Activated CD4-positive, alpha-beta T cell treated with anti-CD3 and anti-CD28 coated beads for 48 hours (primary cell): ENCODE results near the gene BTNL9.
"Not testable (repeated sequence)": the region's sequence is repeated elsewhere in the genome, so short reads cannot be mapped to it uniquely, and the experiment has no call there.

Source experiments
- DNase-seq: peaks from one replicate; pipeline ENCODE4 v3.0.0-alpha.2; 2020

BTNL9 gene

DNA sequence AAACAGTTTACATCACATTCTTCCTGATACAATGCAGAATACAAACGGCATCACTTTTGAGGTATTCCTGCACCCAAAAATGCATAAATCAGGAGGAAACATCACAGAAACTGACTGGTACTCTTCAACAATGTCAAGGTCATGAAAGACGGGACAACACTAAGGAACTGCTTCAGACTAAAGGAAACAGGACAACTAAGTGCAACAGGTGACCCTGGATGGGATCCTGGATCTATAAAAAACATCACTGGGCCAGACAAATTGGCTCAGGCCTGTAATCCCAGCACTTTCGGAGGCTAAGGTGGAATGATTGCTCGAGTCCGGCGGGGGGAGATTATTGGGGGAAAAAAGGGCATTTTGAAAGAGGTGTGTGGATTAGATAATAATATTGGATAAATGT, 22.6 kb downstream of the BTNL9 start:
- DNase-seq: no peak

DNA sequence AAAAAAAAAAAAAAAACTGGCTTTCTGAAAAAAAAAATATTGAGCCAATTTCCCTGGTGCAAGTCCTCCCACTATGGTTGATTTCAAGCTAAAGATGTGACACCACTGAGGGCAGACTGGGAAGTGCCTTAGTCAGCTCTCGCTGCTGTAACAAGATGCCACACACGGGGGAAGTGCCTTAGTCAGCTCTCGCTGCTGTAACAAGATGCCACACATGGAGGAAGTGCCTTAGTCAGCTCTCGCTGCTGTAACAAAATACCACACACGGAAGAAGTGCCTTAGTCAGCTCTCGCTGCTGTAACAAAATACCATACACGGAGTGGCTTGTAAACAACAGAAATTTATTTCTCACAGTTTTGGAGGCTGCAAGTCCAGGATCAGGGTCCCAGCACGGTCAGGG, 23.4 kb downstream of the BTNL9 start:
- DNase-seq: no peak

DNA sequence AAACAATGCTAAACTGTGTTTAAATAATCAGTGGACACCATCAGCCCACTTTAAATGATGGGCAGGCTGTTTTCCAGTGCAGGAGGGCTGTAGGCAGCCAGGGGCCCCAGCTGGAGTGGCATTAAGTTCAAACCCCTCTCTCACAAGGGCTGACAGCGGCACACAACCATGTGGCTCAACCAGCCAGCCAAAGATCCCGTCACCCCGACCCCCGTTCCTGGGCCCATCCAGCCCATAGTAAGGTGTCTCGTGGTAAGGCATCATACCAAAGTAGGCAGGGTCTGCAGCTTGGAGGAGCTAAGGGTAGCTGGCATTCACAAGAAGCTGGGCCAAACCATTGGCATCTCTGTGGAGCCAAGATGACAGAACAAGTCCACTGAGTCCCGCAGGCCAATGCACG, 24.9 kb downstream of the BTNL9 start:
- no peak for DNase-seq

DNA sequence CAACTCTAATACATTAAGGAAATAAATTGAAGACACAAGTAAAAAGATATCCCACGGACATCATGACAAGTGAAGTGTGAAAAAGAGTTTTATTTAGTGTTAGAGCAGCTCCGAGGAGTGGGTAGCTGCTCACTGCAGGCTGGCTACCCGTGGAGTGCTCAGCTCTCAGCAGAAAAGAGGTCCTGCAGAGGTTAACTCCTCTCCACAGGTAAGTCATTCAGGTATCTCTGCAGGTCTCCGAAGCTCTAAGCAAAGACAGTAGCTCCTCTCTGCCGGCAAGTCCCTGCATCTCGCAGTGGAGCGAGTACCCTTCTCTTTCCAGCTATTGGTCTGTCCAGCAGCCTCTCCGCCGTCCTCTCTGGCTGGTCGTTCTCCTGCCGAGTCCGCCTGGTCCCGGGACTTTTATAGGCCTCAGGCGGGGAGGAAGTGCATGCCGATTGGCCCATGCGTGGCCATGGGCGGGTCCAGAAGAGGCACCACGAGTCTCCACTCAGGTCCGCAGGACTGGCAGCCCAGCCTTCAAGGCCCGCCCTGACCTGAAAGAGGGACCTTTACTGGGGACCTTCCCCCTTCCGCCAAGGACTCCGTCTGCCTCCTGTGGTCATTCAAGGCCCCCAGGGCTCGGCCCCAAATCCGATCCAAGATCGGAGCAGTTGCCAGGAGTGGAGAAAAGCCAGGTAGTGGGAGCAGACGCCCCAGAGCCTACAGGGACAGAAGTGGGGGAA, 29.9 kb downstream of the BTNL9 start:
- no peak for DNase-seq

DNA sequence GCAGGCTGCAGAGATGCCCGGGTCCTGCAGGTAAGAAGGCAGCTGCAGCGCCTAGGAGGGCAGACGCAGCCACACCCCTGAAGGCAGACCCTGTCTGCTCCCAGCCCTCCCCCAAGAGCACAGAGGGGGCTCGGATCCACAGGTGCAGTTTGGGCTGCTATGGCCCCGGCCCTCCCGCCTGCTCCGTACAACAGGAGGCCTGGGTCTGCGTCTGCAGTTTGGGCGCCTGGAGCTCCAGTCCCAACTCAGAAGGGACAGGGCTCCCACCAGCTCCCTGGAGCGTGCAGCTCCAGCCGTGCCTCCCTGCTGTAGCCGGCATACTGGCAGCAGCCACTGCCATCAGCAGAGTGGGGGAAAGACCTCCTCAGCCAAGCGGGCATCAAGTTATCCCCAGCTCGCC, 30.5 kb downstream of the BTNL9 start:
- no peak for DNase-seq

DNA sequence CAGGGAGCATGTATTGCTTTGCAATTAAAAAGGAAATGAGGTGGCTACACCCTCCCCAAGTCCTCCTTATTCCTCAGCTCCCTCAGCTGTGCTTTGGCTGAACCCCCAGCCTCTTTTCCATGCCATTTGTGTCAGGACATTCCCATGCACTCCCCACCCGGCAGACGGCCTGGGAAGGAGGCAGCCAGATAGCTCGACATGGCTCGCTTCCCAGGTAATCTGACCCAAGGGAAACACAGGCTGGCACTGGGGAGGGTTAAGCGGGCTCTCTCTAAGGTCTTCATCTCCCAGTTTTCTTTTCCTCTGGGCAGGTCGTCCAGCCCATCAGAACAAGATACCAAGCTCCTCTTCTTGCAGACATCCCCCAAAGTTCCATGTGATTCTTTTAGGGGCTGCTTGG, 31.2 kb downstream of the BTNL9 start:
- no peak for DNase-seq

DNA sequence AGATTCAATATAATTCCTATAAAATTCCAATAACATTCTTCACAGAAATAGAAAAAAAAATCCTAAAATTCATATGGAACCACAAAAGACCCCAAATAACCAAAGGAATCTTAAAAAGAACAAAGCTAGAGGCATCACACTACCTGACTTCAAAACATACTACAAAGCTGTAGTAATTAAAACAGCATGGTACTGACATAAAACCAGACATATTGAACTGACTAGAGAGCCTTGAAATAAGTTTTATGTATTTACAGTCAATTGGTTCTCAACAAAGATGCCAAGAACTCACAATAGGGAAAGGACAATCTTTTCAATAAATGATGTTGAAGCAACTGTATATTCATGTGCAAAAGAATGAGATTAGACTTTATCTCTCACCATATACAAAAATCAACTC, 36.9 kb downstream of the BTNL9 start:
- DNase-seq: no peak

DNA sequence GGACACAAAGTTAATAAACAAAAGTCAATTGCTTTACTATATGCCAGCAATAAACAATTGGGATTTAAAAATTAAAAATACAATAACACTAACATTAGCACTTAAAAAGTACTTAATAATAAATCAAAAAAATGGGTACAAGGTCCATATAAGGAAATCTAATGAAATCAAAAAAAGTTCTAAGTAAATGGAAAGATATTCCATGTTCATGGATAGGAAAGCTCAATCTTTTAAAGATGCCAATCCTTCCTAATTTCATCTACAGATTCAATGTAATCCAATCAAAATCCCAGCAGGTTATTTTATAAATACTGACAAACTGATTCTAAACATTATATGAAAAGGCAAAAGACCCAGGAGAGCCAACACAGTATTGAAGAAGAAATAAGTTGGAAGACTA, 41.9 kb downstream of the BTNL9 start:
- DNase-seq: no peak

DNA sequence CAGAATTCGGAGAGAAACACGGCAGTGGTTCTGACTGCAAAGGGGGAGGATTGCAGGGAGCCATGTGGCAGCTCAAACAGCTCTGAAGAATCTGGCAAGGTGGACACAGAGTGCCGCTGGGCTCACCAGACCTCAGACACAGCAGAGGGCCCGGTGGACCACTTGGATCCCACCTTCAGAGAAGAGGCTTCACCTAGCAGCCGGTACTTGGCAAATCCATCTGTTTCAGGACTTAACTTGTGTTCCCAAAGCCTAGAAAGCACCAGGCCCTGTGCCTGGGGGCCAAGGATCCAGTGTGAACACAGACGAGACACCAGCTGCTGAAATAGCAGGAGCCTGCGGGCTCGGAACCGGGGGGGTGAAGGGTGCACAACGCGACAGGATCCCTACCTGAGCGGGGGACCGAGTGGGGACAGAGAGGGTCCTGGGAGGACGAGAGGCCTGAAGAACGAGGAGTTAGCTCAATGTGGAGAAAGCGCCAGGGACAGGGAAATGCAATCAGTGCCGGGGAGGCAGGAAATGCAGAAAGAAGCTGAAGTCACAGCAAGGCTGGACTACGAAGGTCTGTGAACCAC, 44.6 kb downstream of the BTNL9 start:
- no peak for DNase-seq

DNA sequence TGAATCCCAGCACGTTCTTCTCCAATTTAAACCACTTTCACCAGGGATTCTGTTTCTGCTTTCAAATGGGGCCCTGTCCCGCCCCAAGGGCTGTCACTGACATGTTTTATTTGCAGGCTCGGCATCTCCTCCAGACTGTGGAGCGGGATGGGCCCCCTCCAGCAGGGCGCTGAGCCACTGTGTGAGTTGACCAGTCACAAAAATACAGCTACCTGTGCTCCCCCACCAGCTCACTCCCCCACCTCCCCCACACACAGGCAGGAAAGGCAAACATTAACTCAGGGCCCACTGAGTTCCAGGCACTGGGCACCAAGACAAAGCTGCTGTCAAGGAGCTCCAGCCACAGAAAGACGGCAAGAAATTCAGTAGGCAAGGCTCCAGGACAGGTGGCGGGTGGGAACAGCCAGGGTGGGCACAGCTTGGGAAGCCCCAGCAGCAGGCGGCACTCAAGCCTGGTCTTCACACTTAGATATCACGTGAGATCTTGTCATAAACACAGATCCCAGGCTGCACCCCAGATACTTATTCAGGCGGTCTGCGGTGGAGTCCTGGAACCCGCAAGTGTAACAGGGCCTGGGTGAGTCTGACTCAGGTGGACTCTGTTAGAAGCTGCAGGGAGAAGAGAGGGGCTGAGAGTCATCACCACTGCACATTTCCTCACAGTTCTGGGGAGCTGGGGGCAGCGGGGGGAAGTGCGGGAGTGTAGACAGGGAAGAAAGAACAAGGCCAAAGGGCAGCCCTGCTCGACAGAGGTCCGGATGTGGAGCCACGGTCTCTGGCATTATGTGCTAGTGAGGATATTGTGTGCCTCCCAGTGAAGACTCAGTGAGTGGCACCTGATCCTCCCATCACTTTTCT, 46.2 kb downstream of the BTNL9 start:
- DNase-seq: no peak

DNA sequence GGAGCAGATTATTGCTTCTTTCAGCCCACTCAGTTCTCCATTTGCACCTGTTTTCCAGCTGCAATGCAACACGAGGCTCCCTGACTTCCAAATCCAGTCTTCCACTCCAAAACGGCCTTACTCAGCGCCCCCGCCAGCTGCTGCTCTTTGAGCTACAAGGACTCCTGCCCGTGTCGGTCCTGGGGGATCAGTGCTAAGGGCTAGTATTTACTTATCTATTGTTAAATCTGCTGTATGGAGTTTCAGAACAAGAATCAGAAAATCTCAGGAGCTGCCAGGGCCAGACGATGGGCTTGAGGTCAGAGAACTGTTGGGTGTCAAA, 46.8 kb downstream of the BTNL9 start:
- DNase-seq: no peak

DNA sequence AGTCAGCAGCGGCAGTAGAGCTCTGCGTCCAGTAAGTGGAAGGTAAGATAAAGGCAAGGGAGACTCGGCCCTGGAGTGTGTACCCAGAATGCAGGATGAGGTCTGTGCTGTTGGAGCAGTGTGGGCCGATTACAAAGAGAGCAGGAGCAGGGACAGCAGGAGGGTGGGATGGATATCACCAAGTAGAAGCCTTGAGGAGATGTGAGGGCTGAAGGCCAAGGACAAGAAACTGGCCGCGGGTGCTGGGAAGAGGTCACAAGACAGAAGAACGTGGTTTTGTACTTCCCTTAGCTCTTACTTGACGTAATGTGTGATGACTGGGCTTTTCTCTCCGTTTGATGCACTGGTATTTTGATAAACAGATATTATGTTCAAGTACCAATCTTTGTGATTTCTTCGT, 47.2 kb downstream of the BTNL9 start:
- no peak for DNase-seq

DNA sequence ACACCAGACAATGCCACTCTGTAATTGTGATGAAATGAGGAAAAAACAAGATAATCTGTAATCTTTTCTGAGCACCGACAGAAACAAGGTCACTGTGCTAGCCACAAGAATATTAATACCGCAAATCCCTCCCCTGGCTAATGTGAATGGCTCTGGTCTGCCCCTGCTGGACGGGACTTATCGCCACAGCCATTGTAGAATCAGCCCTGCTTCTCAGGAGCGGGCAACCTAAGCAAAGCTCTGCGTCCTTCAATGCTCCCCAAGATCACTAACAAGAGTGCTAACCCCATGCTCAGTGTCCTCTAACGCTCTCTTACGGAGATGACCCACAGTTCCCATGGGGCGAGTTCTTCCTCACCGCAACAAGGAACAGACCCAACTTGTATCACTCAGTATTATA, 48.2 kb downstream of the BTNL9 start:
- DNase-seq: no peak

DNA sequence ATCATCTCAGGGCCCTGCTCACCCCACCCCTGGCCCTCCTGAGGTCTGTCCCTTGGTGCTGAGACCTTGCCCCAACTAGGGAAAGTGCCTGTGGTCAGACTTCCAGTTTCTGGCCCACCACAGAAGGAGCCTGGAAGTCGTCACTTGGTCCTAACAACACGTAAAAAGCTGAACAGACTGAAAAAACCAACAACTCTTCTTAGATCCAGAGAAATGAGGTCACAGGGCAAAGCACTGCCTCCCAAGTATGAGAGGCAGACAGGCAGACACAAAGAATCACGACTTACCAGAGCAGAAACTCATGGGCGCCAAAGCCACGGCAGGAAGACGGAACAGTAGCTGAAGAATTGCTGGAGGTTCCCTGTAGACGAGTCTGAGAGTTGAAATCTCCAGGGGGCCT, 52.4 kb downstream of the BTNL9 start:
- no peak for DNase-seq

DNA sequence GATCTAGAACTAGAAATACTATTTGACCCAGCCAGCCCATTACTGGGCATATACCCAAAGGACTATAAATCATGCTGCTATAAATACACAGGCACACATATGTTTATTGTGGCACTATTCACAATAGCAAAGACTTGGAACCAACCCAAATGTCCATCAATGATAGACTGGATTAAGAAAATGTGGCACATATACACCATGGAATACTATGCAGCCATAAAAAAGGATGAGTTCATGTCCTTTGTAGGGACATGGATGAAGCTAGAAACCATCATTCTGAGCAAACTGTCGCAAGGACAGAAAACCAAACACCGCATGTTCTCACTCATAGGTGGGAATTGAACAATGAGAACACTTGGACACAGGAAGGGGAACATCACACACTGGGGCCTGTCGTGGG, 55.1 kb downstream of the BTNL9 start:
- not testable (repeated sequence) for DNase-seq

DNA sequence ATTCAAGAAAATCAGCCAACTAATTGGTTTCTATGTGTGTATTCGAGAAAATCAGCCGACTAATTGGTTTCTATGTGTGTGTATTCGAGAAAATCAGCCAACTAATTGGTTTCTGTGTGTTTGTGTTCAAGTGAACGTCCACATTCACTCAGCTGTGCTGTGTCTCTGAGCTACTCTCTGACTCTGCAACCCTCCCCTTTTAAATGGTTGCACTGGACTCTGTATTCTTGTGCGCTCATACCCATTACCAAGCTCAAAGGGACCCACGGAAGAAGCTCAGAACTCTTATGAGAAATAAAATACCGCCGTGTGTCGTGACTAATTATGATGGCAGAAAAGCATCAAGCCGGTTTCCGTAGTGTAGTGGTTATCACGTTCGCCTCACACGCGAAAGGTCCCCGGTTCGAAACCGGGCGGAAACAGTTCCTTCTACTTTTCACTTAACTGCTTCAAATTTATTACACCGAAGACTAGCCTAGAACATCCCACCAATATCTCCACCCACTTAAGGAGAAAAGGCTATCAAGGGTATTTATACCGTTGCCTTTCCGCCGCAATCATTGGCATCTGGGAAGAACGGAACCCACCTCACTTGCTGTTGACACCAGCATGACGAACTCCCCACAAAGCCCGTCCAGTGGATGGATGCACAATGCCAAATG, 56.8 kb downstream of the BTNL9 start:
- DNase-seq: not testable (repeated sequence)

DNA sequence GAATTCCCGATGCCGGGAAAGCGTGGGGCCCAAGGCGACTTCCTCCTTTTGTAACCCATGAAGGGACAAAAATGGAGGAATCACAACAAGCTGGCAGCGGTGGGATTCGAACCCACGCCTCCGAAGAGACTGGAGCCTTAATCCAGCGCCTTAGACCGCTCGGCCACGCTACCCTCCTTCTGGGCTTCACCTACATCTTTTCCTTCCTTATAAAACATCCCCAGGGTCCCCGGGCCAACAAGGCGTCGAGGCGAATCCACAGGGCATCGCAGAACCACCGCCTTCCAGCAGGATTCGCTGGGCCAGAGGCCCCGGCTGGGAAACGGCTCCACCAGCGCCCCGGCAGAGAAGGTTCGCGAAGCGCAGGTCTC, 57.3 kb downstream of the BTNL9 start:
- not testable (repeated sequence) for DNase-seq

DNA sequence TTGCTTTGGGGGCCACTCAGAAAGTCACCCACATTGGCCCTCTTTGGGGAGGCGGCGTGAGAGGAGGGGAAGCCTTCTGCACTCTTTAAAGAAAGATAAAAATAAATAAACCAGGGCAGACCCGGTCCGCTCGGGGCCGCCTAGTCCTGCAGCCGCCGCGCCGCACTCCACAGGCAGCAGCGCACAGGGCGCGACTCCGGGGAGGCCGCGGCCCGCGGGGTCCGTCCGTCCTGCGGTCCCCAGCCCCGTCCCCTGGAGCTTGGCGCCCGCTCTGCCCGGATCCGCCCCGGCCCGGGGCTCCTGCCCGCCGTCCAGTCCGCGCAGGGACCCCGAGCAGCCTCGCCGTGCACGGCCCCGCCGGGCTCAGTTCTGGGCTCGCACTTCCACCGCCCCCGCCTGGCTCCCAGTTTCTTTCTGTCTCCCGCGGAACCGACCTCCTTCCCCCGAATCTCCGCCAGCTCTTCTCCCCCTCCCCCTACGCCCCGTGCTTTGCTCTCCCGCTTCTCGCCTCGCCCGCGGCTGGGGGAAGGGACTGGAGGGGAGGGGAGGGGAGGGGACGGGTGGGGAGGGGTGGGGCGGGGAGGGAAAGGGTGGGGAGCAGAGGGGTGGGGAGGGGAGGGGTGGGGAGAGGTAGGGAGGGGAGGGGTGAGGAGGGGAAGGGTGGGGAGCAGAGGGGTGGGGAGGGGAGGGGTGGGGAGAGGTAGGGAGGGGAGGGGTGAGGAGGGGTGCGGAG, 57.9 kb downstream of the BTNL9 start:
- DNase-seq: not testable (repeated sequence)

DNA sequence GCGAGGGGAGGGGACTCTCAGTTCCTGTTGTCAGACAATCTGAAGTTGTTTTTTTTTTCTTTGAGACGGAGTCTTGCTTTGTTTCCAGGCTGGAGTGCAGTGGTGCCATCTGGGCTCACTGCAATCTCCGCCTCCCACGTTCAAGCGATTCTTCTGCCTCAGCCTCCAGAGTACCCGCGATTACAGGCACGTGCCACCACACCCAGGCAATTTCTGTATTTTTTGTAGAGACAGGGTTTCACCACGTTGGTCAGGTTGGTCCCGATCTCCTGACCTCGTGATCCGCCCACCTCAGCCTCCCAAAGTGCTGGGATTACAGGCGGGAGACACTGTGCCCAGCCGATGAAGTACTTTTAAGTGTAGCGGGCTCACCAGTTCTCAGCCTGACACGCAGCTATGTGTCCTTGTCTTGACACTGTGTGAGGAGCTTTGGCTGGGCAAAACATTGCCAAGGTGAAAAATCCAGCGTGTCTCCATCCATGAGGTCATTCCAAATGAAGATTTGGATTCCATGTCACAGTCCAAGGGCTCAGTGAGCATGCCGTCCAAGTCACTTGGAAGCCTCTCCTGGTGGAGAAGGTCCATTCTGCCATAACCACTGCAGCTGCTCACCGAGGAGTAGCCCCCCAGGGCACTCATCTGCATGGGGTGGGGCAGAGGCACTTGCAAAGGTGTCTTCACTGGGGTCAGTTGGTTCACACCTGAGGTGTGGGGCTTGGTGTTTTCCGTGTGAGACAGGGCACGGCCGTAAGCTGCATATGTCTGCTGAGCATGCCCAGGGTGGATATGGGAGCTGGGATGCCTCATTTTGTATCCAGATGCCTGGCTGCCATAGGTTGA, 58.9 kb downstream of the BTNL9 start:
- no peak for DNase-seq

DNA sequence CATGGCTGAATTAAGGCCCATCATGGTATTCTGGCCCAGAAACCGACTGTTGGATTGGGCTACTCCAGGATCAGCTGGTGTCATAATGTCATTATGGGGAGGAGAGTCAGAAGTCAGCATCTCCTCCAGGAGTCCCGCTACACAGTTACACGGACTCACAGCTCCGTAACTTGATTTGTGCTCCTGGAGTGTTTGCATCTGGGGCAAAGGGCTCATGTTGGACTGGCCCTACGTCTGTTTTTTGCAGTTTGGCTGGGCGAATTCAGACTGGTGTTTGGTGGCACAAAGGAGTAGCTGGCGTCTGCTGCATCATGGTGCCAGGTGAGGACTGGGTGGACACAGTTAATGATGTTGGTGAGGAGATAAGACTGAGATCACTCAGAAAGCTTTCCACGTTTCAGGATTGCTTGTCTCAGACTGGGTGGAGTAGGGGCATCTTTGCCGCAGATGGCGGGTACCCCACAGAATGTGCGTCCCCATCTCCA, 59.6 kb downstream of the BTNL9 start:
- DNase-seq: no peak

DNA sequence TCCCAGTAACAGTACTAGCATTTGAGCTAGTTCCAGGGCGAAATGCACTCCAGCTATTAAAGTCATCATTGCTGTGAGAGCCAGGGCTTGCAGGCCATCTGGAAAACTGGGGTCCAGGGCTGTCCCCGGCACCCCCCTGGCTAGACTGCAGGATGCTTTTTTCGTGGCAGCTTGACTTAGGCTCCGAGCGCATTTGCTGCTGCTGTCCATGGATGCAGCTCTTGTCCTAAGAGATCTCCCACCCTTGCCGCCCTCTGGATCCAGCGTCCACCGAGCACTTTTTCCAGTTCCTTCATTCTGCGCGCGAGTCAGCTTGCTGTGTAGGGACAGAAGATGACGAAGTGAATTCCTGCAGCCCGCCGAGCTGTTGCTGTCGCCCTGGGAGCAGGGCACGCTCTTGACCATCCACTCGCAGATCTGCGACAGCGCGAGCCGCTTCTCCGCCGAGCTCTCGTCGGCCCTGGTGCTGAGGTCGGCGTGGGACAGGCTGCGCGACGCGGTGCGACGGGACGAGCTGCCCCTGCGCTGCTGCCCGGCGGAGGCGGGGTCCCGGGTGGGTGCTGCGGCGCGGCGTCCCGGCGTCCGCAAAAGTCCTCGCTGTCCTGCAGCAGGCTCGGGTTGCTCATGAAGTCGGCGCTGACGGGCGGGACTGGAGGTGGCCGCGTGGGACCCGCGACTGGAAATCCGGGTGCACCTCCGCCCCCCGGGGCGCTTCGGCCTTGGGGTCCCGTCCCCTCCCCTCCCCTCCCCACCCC, 60.2 kb downstream of the BTNL9 start:
- DNase-seq: no peak
